D721Med (cell line): ENCODE data around the gene SEC61A2.
"Not testable (repeated sequence)": the region's sequence is repeated elsewhere in the genome, so short reads cannot be mapped to it uniquely, and the experiment has no call there.

Experiments
- DNase-seq: peaks from one replicate; pipeline ENCODE4 v3.0.0; 2011; ENCODE audit warnings: low spot score; ENCODE audit not compliant: insufficient read length
- FAIRE-seq: peaks from 2 replicates; lab custom pipeline; 2011; peaks lifted over from hg19 to GRCh38; lab: Jason Lieb, UNC
- TF ChIP-seq, protein P1 (sequence below): IDR thresholded peaks from 2 replicates; pipeline ENCODE4 v1.5.1; 2012; ENCODE audit warnings: mild to moderate bottlenecking, control low read depth; ENCODE audit not compliant: insufficient read depth; ENCODE audit errors: missing control alignments

Gene SEC61A2

DNA sequence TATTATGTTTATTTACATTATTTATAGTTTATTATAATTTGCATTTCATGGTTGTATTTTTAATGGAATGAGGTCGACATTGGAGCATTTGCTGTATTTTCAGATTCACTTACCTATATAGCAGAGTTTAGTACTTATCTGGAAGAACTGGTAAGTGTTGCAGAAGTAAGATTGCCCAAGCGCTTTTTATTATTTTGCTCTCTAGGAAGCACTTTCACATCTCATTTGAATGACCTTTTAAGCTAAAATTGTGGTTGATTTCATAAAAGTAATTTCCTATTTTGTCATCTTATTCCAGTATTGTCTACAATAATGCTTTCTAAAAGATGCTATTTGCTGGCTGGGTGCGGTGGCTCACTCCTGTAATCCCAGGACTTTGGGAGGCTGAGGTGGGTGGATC, 28.6 kb downstream of the SEC61A2 start:
- FAIRE-seq, result no peak
- DNase-seq, result no peak
- TF ChIP-seq, protein P1, sequence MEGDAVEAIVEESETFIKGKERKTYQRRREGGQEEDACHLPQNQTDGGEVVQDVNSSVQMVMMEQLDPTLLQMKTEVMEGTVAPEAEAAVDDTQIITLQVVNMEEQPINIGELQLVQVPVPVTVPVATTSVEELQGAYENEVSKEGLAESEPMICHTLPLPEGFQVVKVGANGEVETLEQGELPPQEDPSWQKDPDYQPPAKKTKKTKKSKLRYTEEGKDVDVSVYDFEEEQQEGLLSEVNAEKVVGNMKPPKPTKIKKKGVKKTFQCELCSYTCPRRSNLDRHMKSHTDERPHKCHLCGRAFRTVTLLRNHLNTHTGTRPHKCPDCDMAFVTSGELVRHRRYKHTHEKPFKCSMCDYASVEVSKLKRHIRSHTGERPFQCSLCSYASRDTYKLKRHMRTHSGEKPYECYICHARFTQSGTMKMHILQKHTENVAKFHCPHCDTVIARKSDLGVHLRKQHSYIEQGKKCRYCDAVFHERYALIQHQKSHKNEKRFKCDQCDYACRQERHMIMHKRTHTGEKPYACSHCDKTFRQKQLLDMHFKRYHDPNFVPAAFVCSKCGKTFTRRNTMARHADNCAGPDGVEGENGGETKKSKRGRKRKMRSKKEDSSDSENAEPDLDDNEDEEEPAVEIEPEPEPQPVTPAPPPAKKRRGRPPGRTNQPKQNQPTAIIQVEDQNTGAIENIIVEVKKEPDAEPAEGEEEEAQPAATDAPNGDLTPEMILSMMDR, result no peak

DNA sequence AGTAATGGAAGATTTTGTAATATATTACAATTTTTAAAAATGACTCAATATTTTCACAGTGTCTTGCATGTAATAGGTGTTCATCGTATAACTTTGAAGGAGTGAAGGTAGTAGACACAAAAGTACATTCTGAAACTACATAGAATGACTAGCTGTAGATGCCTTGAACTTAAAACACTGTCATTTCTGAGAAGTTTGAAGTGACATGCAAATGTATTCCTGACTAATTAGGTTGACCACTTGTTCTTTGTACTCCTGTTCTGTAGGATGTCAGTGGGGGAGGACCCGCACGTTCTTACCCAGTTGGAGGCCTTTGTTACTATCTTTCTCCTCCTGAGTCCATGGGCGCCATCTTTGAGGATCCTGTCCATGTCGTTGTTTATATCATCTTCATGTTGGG, 31.2 kb downstream of the SEC61A2 start:
- no peak for FAIRE-seq
- DNase-seq, result no peak
- TF ChIP-seq, protein P1, result no peak

DNA sequence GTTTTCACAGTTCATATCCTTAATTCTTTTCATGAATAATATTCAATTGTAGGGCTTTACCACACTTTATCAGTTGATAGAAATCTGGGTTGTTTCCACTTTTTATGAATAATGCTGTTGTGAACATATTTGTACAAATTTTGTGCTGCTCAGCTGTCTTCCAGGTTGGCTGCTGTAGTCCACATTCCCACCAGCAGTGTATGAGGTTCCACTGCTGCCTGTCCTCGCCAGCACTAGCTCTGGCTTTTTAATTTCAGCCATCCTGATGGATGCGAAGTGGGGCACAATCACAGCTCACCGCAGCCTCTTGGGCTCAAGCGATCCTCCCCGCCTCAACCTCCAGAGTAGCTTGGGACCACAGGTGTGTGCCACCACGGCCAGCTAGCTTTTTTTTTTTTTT, 33.5 kb downstream of the SEC61A2 start:
- no peak for DNase-seq
- TF ChIP-seq, protein P1, result no peak
- FAIRE-seq, result no peak

DNA sequence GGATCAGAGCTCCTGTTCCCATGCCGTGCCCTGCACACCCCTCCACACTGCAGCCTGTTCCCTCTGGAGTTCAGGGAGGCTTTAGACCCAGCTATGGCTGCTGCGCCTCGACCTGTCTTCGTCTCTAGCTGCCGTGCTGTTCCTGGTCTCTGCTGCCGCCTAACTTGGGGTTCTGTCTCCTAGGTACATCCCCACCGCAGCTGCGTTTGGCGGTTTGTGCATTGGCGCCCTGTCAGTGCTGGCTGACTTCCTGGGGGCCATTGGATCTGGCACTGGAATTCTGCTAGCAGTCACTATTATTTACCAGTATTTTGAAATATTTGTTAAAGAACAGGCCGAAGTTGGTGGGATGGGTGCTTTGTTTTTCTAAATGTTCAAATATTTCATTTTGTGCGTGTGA, 34.6 kb downstream of the SEC61A2 start:
- TF ChIP-seq, protein P1, result no peak
- FAIRE-seq (no peak), DNase-seq (no peak)

DNA sequence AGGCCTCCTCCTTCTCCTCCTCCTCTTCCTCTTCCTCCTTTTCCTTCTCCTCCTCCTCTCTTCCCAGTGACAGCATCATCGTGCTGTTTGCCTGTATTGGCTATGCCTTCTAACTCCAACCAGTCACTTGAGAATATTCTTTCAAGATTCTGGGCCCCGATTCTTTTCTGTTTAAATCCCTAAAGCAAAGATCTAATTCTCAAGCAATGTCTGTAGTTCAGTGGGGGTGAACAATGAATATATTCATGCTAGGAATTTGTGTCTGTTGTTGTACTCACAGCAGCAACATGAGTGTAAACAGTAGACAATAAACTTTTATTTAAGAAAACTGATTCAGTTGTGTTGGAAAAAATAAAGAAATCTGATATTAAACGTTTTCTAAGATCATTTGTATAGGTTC, 35.6 kb downstream of the SEC61A2 start:
- FAIRE-seq (no peak), DNase-seq (no peak)
- TF ChIP-seq, protein P1, result no peak

DNA sequence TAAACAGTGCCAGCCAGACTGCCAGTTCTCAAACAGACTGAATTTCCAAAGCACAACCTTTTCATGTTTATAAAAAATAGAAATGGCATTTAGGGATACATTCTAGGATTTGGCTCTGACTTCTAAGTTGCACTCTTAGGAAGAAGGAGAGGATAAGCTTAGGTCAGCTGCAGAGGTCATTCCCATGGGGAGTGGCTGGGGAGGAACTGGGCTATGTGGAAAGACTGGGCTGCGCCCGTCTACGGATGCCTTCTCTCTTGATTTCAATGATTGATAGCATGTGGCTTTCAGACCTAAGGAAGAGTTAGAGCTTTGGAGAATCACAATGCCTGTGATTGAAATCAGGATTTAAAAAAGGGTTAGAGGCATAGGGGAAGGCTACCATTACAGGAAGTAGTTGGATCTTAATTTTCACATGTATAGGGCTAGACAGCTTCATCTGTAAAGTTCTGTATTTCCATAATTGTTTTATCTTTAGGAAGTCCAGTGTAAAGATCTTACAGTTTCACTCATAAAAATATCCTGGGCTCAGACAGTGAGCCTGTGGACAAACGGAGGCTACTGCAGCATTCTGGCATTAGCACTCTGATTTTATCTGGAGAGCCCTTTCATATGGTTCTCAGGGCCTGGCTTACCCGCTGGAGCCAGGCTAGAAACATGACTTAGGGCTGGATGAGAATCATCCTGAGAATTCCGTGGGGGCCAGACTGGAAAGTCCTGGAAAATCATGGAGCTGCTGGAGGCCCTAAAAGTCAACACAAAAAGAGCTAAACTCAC, 36.7 kb downstream of the SEC61A2 start:
- DNase-seq (no peak), FAIRE-seq (no peak)
- TF ChIP-seq, protein P1, result no peak

DNA sequence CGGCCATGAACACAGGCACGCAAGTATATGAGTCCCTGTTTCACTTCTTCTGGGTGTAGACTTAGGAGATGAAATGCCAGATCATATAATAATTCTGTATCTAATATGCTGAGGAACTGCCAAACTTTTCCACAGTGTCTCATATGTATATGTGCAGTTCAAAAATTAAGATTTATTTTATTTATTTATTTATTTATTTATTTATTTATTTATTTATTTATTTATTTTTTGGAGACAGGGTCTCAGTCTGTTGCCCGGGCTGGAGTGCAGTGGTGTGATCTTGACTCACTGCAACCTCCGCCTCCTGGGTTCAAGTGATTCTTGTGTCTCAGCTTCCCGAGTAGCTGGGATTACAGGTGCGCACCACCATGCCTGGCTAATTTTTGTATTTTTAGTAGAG, 42.0 kb downstream of the SEC61A2 start:
- FAIRE-seq, DNase-seq: not testable (repeated sequence)
